ENCODE measurements around the gene ADAMTS2. TPM values are rescaled to one million over a fixed set of nuclear protein-coding genes. Genes with fewer than 3 reads are reported as not detected.

ADAMTS2 gene
- total RNA-seq, 1 donor from 2014 or later = 1.2 TPM

DNA sequence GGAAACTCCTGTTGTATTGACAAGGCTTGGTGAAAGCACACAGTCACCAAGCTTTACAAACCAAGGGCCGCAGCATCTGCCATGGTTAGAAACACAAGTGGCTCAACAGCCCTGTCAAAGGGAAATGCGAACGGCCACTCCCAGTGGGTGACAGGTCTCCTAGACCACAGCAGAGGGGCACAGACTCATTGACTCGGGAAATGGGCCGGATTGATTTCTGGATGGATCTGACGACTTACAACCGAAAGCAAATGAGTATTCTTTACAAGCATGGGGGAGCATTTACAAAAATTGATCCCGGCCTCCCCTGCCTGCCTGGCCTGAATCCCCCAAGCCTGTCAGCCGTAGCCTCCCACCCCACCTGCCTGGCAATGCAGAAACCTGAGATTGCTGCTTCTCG lies 48.2 kb downstream of the ADAMTS2 start:
- H3K36me3 Mint-ChIP-seq = no peaks in the 10 kb centered on the region
- H3F3A ChIP-seq (ENCODE audit: low read depth) = no peaks in the 10 kb centered on the region

GRCh38 chr5:179296150-179296821 lies 49.0 kb downstream of the ADAMTS2 start:
- Histone ChIP-seq H3F3A (ENCODE audit: low read depth) (no peaks in the 10 kb centered on the region), H3K79me2 (ENCODE audit: low read depth) (no peaks in the 10 kb centered on the region), H3K4me1 (peaks cover 5% of the 10 kb centered on the region), H3K27me3 (no peaks in the 10 kb centered on the region), H3K36me3 (no peaks in the 10 kb centered on the region), H3K9me3 (ENCODE audit: low read depth) (no peaks in the 10 kb centered on the region), H3K4me2 (no peak overlapping the region), H3K27ac (no peak overlapping the region), H4K20me1 (ENCODE audit: low read depth) (no peaks in the 10 kb centered on the region), H2AFZ (replicated peaks) (no peak overlapping the region), H3K4me3 (no peak overlapping the region), H3K9ac (no peak overlapping the region)
- DNase-seq (ENCODE audit: low spot score) = no peak
- H3K9me3 Mint-ChIP-seq = peaks cover 2% of the 10 kb centered on the region
- TF ChIP-seq EZH2phosphoT487 (IDR thresholded peaks at IDR 0.05) (no peak), CTCF (IDR thresholded peaks at IDR 0.05) (no peak), EZH2 (IDR thresholded peaks at IDR 0.05) (no peak)
- H3K4me1 Mint-ChIP-seq = peaks cover 10% of the 10 kb centered on the region
- no peaks in the 10 kb centered on the region for H3K36me3 Mint-ChIP-seq
- H3K4me3 Mint-ChIP-seq = no peak overlapping the region
- peaks cover 3% of the 10 kb centered on the region for H3K27me3 Mint-ChIP-seq (ENCODE audit: insufficient read depth, low read depth)
- no peak overlapping the region for H3K27ac Mint-ChIP-seq

More for the DNA sequence above, 48.2 kb downstream of the ADAMTS2 start:
- no peak for DNase-seq (ENCODE audit: low spot score)
- no peak overlapping the region for H3K27ac Mint-ChIP-seq
- Histone ChIP-seq H3K27ac (no peak overlapping the region), H3K79me2 (ENCODE audit: low read depth) (no peaks in the 10 kb centered on the region), H3K27me3 (no peaks in the 10 kb centered on the region), H3K36me3 (no peaks in the 10 kb centered on the region), H3K4me1 (peaks cover 5% of the 10 kb centered on the region), H3K9me3 (ENCODE audit: low read depth) (no peaks in the 10 kb centered on the region), H3K9ac (no peak overlapping the region), H4K20me1 (ENCODE audit: low read depth) (no peaks in the 10 kb centered on the region), H3K4me2 (no peak overlapping the region), H3K4me3 (no peak overlapping the region), H2AFZ (replicated peaks) (no peak overlapping the region)
- H3K4me3 Mint-ChIP-seq = no peak overlapping the region
- peaks cover 10% of the 10 kb centered on the region for H3K4me1 Mint-ChIP-seq
- H3K9me3 Mint-ChIP-seq = peaks cover 2% of the 10 kb centered on the region
- TF ChIP-seq EZH2 (IDR thresholded peaks at IDR 0.05) (no peak), EZH2phosphoT487 (IDR thresholded peaks at IDR 0.05) (no peak), CTCF (IDR thresholded peaks at IDR 0.05) (no peak)
- peaks cover 5% of the 10 kb centered on the region for H3K27me3 Mint-ChIP-seq (ENCODE audit: insufficient read depth, low read depth)

GRCh38 chr5:179295778-179296149 lies 49.5 kb downstream of the ADAMTS2 start:
- Histone ChIP-seq H3K27me3 (no peaks in the 10 kb centered on the region), H3K79me2 (ENCODE audit: low read depth) (no peaks in the 10 kb centered on the region), H3F3A (ENCODE audit: low read depth) (no peaks in the 10 kb centered on the region), H3K27ac (no peak overlapping the region), H3K4me2 (no peak overlapping the region), H2AFZ (replicated peaks) (no peak overlapping the region), H3K9me3 (ENCODE audit: low read depth) (no peaks in the 10 kb centered on the region), H3K4me1 (peaks cover 5% of the 10 kb centered on the region), H3K36me3 (no peaks in the 10 kb centered on the region), H3K4me3 (no peak overlapping the region), H3K9ac (no peak overlapping the region), H4K20me1 (ENCODE audit: low read depth) (no peaks in the 10 kb centered on the region)
- TF ChIP-seq EZH2 (IDR thresholded peaks at IDR 0.05) = no peak
- no peak for TF ChIP-seq CTCF (IDR thresholded peaks at IDR 0.05)
- TF ChIP-seq EZH2phosphoT487 (IDR thresholded peaks at IDR 0.05) = no peak
- no peak for DNase-seq (ENCODE audit: low spot score)
- Mint-ChIP-seq H3K4me1 (peaks cover 10% of the 10 kb centered on the region), H3K27me3 (ENCODE audit: insufficient read depth, low read depth) (peaks cover 3% of the 10 kb centered on the region), H3K4me3 (no peak overlapping the region), H3K36me3 (no peaks in the 10 kb centered on the region), H3K9me3 (peaks cover 2% of the 10 kb centered on the region), H3K27ac (no peak overlapping the region)

All from neural progenitor cell (in vitro differentiated cells).